Measurements from ENCODE around the gene VASP. TPM values are rescaled to one million over a fixed set of nuclear protein-coding genes. Genes with fewer than 3 reads are reported as not detected.

The VASP gene
- total and polyA plus RNA-seq, 2 of the 13 experiments (the other 11 are each of a cell fraction or from before 2014, with no cell fraction given): 41.8 to 67.1 TPM

GRCh38 chr19:45478454-45479238 lies 28.6 kb upstream of the VASP start (continued):
- peak; percentile 16; the same call in 1 of the 2 replicates for TF ChIP-seq HMGXB3 (CRISPR knock-in tag; IDR thresholded peaks at IDR 0.05; ENCODE audit: borderline replicate concordance)
- TF ChIP-seq GATAD2A (CRISPR knock-in tag; IDR thresholded peaks at IDR 0.05): peak; percentile 68
- no peak for TF ChIP-seq EED (CRISPR knock-in tag; IDR thresholded peaks at IDR 0.05)
- no peak for TF ChIP-seq CEBPZ (IDR thresholded peaks at IDR 0.05; ENCODE audit: low read length)
- no peak for TF ChIP-seq CHD2 (IDR thresholded peaks at IDR 0.05; ENCODE audit: low read depth, low read length)
- no peak for TF ChIP-seq ZNF850 (CRISPR knock-in tag; conservative IDR thresholded peaks at IDR 0.05)
- no peak for TF ChIP-seq SP5 (CRISPR knock-in tag; IDR thresholded peaks at IDR 0.05; ENCODE audit: borderline replicate concordance, low read depth)
- no peak; the same call in 1 of the 2 replicates for TF ChIP-seq ZMYM2 (CRISPR knock-in tag; IDR thresholded peaks at IDR 0.05)
- TF ChIP-seq IRF2 (CRISPR knock-in tag; IDR thresholded peaks at IDR 0.05): peak; percentile 83; the same call in 1 of the 2 replicates
- TF ChIP-seq FOXO4 (CRISPR knock-in tag; conservative IDR thresholded peaks at IDR 0.05): no peak
- no peak for TF ChIP-seq NFE2 (CRISPR knock-in tag; IDR thresholded peaks at IDR 0.05)
- TF ChIP-seq SNAPC5 (CRISPR knock-in tag; IDR thresholded peaks at IDR 0.05; ENCODE audit: borderline replicate concordance): peak; percentile 100
- TF ChIP-seq ZNF615 (CRISPR knock-in tag; IDR thresholded peaks at IDR 0.05; ENCODE audit: borderline replicate concordance): no peak
- 0 out of 2 replicates have a peak, but pooled peaks have one; percentile 53 for TF ChIP-seq TIGD3 (CRISPR knock-in tag; IDR thresholded peaks at IDR 0.05; ENCODE audit: borderline replicate concordance)
- peak; percentile 76; the same call in 1 of the 2 replicates for TF ChIP-seq MYPOP (CRISPR knock-in tag; IDR thresholded peaks at IDR 0.05)
- TF ChIP-seq SMAD1 (CRISPR knock-in tag; IDR thresholded peaks at IDR 0.05; ENCODE audit: borderline replicate concordance, low read depth): no peak
